IMR-90 (cell line): Measurements from ENCODE around the gene DOCK9. TPM values are rescaled to one million over a fixed set of nuclear protein-coding genes. Genes with fewer than 3 reads are reported as not detected.

Experiments used
- ATAC-seq: fragments of 200-7000 bp; cut with Tn5 transposase; 2 replicates; pipeline ENCODE4 v1.9.1; 2020; ENCODE audit warnings: low read depth, mild to moderate bottlenecking, moderate library complexity
- BruUV-seq: library from RNA; stranded (reverse); fragments of 400-500 nt; replicated peaks from 2 replicates; lab custom pipeline; 2021; lab: Mats Ljungman, UMichigan
- CTCF ChIA-PET: fragments of 300-600 bp; formaldehyde crosslinking; extraction: SDS; loops from one replicate; lab custom pipeline; 2021; ENCODE audit warnings: antibody characterized with exemption; lab: Yijun Ruan, JAX
- POLR2A ChIA-PET: fragments of 300-600 bp; sonication (Branson Sonifier 250); formaldehyde crosslinking; loops from one replicate; lab custom pipeline; 2022; ENCODE audit warnings: antibody characterized with exemption; ENCODE audit not compliant: unreplicated experiment; lab: Charles Lee
- DNase-seq: peaks from one replicate; pipeline ENCODE4 v3.0.0; 2013
- H2AFZ ChIP-seq: replicated peaks from 2 replicates; pipeline ENCODE3; 2013; ENCODE audit warnings: low read length, mild to moderate bottlenecking; ENCODE audit not compliant: poor library complexity
- H2AK5ac ChIP-seq: 2 replicates; pipeline ENCODE4 v1.6.1; 2013; ENCODE audit warnings: low read depth, low read length, inconsistent platforms
- H2AK9ac ChIP-seq: replicated peaks from 2 replicates; pipeline ENCODE3; 2013; ENCODE audit warnings: mild to moderate bottlenecking, low read depth, low read length, moderate library complexity; ENCODE audit not compliant: poor library complexity
- H2BK120ac ChIP-seq: 2 replicates; pipeline ENCODE4 v1.6.1; 2013; ENCODE audit warnings: low read depth, low read length, inconsistent platforms
- H2BK15ac ChIP-seq: 3 replicates; pipeline ENCODE4 v1.6.1; 2013; ENCODE audit warnings: low read depth, low read length, inconsistent platforms
- H2BK20ac ChIP-seq: 2 replicates; pipeline ENCODE4 v1.6.1; 2013; ENCODE audit warnings: low read depth, mild to moderate bottlenecking, inconsistent platforms, low read length, moderate library complexity
- H2BK5ac ChIP-seq: 2 replicates; pipeline ENCODE4 v1.6.1; 2013; ENCODE audit warnings: mild to moderate bottlenecking, low read depth, low read length, inconsistent platforms; ENCODE audit not compliant: poor library complexity, severe bottlenecking
- H3K14ac ChIP-seq: replicated peaks from 2 replicates; pipeline ENCODE4 v1.6.1; 2013; ENCODE audit warnings: low read depth, low read length, inconsistent platforms
- H3K18ac ChIP-seq: 2 replicates; pipeline ENCODE4 v1.6.1; 2013; ENCODE audit warnings: low read depth, low read length, control low read depth
- H3K23ac ChIP-seq: 2 replicates; pipeline ENCODE4 v1.6.1; 2013; ENCODE audit warnings: low read depth, low read length, inconsistent platforms
- H3K27ac ChIP-seq: 2 replicates; pipeline ENCODE4 v1.5.1; 2013; ENCODE audit warnings: mild to moderate bottlenecking, control low read depth, low read length; ENCODE audit not compliant: insufficient read depth
- H3K27me3 ChIP-seq: 2 replicates; pipeline ENCODE4 v1.6.1; 2013; ENCODE audit warnings: low read length; ENCODE audit not compliant: control insufficient read depth, insufficient read depth
- H3K36me3 ChIP-seq: 2 replicates; pipeline ENCODE4 v1.6.1; 2013; ENCODE audit warnings: low read length, mixed read lengths; ENCODE audit not compliant: control insufficient read depth, insufficient read depth
- H3K4ac ChIP-seq: 2 replicates; pipeline ENCODE4 v1.6.1; 2013; ENCODE audit warnings: low read depth, low read length, inconsistent platforms
- H3K4me1 ChIP-seq: 2 replicates; pipeline ENCODE4 v1.6.1; 2013; ENCODE audit warnings: low read length, mixed read lengths; ENCODE audit not compliant: control insufficient read depth, insufficient read depth
- H3K4me2 ChIP-seq: 2 replicates; pipeline ENCODE4 v1.6.1; 2013; ENCODE audit warnings: low read depth, mild to moderate bottlenecking, control low read depth, low read length, moderate library complexity
- H3K4me3 ChIP-seq: 2 replicates; pipeline ENCODE4 v1.5.1; 2013; ENCODE audit warnings: low read depth, mild to moderate bottlenecking, control low read depth, low read length, moderate library complexity; ENCODE audit not compliant: insufficient read depth
- H3K56ac ChIP-seq: 2 replicates; pipeline ENCODE4 v1.6.1; 2013; ENCODE audit warnings: low read length, inconsistent platforms; ENCODE audit not compliant: insufficient read depth; ENCODE audit errors: extremely low read depth
- H3K79me1 ChIP-seq, 2 experiments: 2 replicates each; pipeline ENCODE4 v1.6.1; 2013; ENCODE audit warnings: low read length in 2 of 2, inconsistent platforms in 1 of 2, low read depth in 1 of 2
- H3K9ac ChIP-seq: 2 replicates; pipeline ENCODE4 v1.6.1; 2013; ENCODE audit warnings: low read depth, low read length, control low read depth
- H3K9me1 ChIP-seq: 2 replicates; pipeline ENCODE4 v1.6.1; 2013; ENCODE audit warnings: low read length, inconsistent platforms; ENCODE audit not compliant: insufficient read depth
- H3K9me3 ChIP-seq: 2 replicates; pipeline ENCODE4 v1.6.1; 2013; ENCODE audit warnings: low read length; ENCODE audit not compliant: control insufficient read depth, insufficient read depth
- H4K20me1 ChIP-seq: 2 replicates; pipeline ENCODE4 v1.6.1; 2013; ENCODE audit warnings: low read length, inconsistent platforms; ENCODE audit not compliant: insufficient read depth
- H4K5ac ChIP-seq: 2 replicates; pipeline ENCODE4 v1.6.1; 2013; ENCODE audit warnings: mild to moderate bottlenecking, low read depth, low read length, control low read depth
- H4K8ac ChIP-seq, 2 experiments: 2 replicates each; pipeline ENCODE4 v1.6.1; 2013; ENCODE audit warnings: low read depth in 2 of 2, low read length in 2 of 2, control low read depth in 1 of 2, inconsistent platforms in 1 of 2
- H4K91ac ChIP-seq: 2 replicates; pipeline ENCODE4 v1.6.1; 2013; ENCODE audit warnings: low read depth, low read length, inconsistent platforms; ENCODE audit not compliant: insufficient read depth
- BHLHE40 ChIP-seq: fragments of 150-350 bp; IDR thresholded peaks from 2 replicates; pipeline ENCODE4 v1.6.1; 2016; ENCODE audit warnings: mild to moderate bottlenecking, low read depth, low read length
- CEBPB ChIP-seq: IDR thresholded peaks from 2 replicates; pipeline ENCODE4 v1.6.1; 2012; ENCODE audit warnings: low read depth, low read length, improper control_type of control experiment
- CHD1 ChIP-seq: IDR thresholded peaks from 2 replicates; pipeline ENCODE4 v1.6.1; 2012; ENCODE audit warnings: low read depth, low read length, improper control_type of control experiment
- CTCF ChIP-seq: conservative IDR thresholded peaks from 2 replicates; pipeline ENCODE4 v1.5.1; 2012; ENCODE audit warnings: mild to moderate bottlenecking, low read depth, low read length, improper control_type of control experiment
- ELK1 ChIP-seq: fragments of 150-350 bp; IDR thresholded peaks from 2 replicates; pipeline ENCODE4 v1.6.1; 2016; ENCODE audit warnings: low read depth, mild to moderate bottlenecking, low read length, moderate library complexity, borderline replicate concordance
- FOS ChIP-seq: fragments of 150-350 bp; IDR thresholded peaks from 2 replicates; pipeline ENCODE4 v1.6.1; 2016; ENCODE audit warnings: low read depth, low read length
- MAFK ChIP-seq: IDR thresholded peaks from 2 replicates; pipeline ENCODE4 v1.6.1; 2012; ENCODE audit warnings: low read depth, low read length, improper control_type of control experiment
- MAZ ChIP-seq: IDR thresholded peaks from 2 replicates; pipeline ENCODE4 v1.6.1; 2012; ENCODE audit warnings: low read depth, mild to moderate bottlenecking, low read length, improper control_type of control experiment, moderate library complexity, borderline replicate concordance
- MXI1 ChIP-seq: IDR thresholded peaks from 2 replicates; pipeline ENCODE4 v1.6.1; 2012; ENCODE audit warnings: low read depth, mild to moderate bottlenecking, low read length, moderate library complexity, borderline replicate concordance
- NFE2L2 ChIP-seq: fragments of 150-350 bp; IDR thresholded peaks from 2 replicates; pipeline ENCODE4 v1.6.1; 2016; ENCODE audit warnings: low read depth, mild to moderate bottlenecking, low read length
- POLR2A ChIP-seq: IDR thresholded peaks from 2 replicates; pipeline ENCODE4 v1.6.1; 2012; ENCODE audit warnings: mild to moderate bottlenecking, low read depth, low read length
- RAD21 ChIP-seq: IDR thresholded peaks from 2 replicates; pipeline ENCODE4 v1.6.1; 2012; ENCODE audit warnings: low read length, improper control_type of control experiment
- RCOR1 ChIP-seq: IDR thresholded peaks from 2 replicates; pipeline ENCODE4 v1.6.1; 2012; ENCODE audit warnings: mild to moderate bottlenecking, low read length, improper control_type of control experiment; ENCODE audit not compliant: insufficient replicate concordance
- RFX5 ChIP-seq: IDR thresholded peaks from 2 replicates; pipeline ENCODE4 v1.8.0; 2012; ENCODE audit warnings: low read depth, mild to moderate bottlenecking, low read length, moderate library complexity
- SMC3 ChIP-seq: fragments of 150-350 bp; IDR thresholded peaks from 2 replicates; pipeline ENCODE4 v1.6.1; 2016; ENCODE audit warnings: low read depth, mild to moderate bottlenecking, antibody characterized with exemption, low read length, moderate library complexity
- USF2 ChIP-seq: fragments of 150-350 bp; IDR thresholded peaks from 2 replicates; pipeline ENCODE4 v1.6.1; 2017; ENCODE audit warnings: mild to moderate bottlenecking, antibody characterized with exemption, low read length, low read depth
- WGBS, 2 experiments: methylation state at CpG; one replicate each; pipeline versions ENCODE4 v1.1.5 to v1.1.7; 2013; ENCODE audit warnings: missing lambda C conversion rate in 2 of 2; ENCODE audit not compliant: insufficient read length in 1 of 2; ENCODE audit errors: extremely low coverage in 2 of 2; 5-methylcytosine and 5-hydroxymethylcytosine counted together
- dilution Hi-C: fragments of 300-500 bp; cut with HindIII; formaldehyde crosslinking; loops from one replicate; pipeline ENCODE4 v1.14.3; 2018; ENCODE audit warnings: low sequenced_read_pairs; ENCODE audit not compliant: unreplicated experiment
- in situ Hi-C: fragments of 300-500 bp; cut with MboI; formaldehyde crosslinking; loops from 3 replicates; pipeline ENCODE4 v1.14.3; 2019; ENCODE audit warnings: low sequenced_read_pairs, inconsistent platforms, mixed read lengths
- intact Hi-C: fragments of 100-400 bp; cut with micrococcal nuclease; formaldehyde crosslinking; loops from 2 replicates; pipeline ENCODE4 v1.10.0; 2022
- polyA plus RNA-seq, 3 experiments: library from polyadenylated mRNA; depleted of rRNA; stranded (reverse); fragments of >200 nt; gene quantifications; 2 replicates each; pipeline ENCODE4 v1.2.3, GENCODE V29; 2012; ENCODE audit warnings: low replicate concordance in 1 of 3
- total RNA-seq: library from RNA; depleted of rRNA; stranded (reverse); fragments of >200 nt; gene quantifications from 2 replicates; pipeline ENCODE4 v1.2.3, GENCODE V29; 2012

The DOCK9 gene
- total and polyA plus RNA-seq, 2 of the 4 experiments (the other 2 are of a cell fraction), result 4.8 to 7.2 TPM

GRCh38 chr13:98846521-98846920 is 131.3 kb downstream of the DOCK9 start:
- Histone ChIP-seq H2BK120ac (no peak overlapping the region), H4K20me1 (no peaks in the 10 kb centered on the region), H3K4ac (no peak overlapping the region), H2AK5ac (no peak overlapping the region), H3K4me3 (no peak overlapping the region), H3K14ac (no peak overlapping the region), H2BK5ac (no peak overlapping the region), H2BK20ac (no peak overlapping the region), H3K36me3 (no peaks in the 10 kb centered on the region), H4K91ac (no peak overlapping the region), H3K27me3 (no peaks in the 10 kb centered on the region), H3K18ac (no peak overlapping the region), H3K9ac (no peak overlapping the region), H2AFZ (no peak overlapping the region), H3K4me2 (no peak overlapping the region), H3K23ac (no peak overlapping the region), H3K9me3 (no peaks in the 10 kb centered on the region), H3K79me1 (no peaks in the 10 kb centered on the region), H2AK9ac (no peak overlapping the region), H3K4me1 (no peaks in the 10 kb centered on the region), H4K5ac (no peak overlapping the region), H3K56ac (no peak overlapping the region), H2BK15ac (no peak overlapping the region), H4K8ac (no peak overlapping the region), H3K9me1 (0 out of 2 replicates have a peak, but pooled peaks cover 2% of the 10 kb centered on the region), H3K27ac (no peak overlapping the region)
- CTCF ChIA-PET, result no interaction called here
- no peak for TF ChIP-seq SMC3
- no peak for TF ChIP-seq CTCF
- TF ChIP-seq NFE2L2, result no peak
- no peak for TF ChIP-seq FOS
- no peak for TF ChIP-seq BHLHE40
- no peak for TF ChIP-seq ELK1
- no peak for TF ChIP-seq MXI1
- no peak for TF ChIP-seq RAD21
- no peak for TF ChIP-seq RCOR1
- TF ChIP-seq CEBPB, result no peak
- TF ChIP-seq POLR2A, result no peak
- TF ChIP-seq MAFK, result no peak
- TF ChIP-seq MAZ, result no peak
- TF ChIP-seq USF2, result no peak
- no peak for TF ChIP-seq RFX5
- TF ChIP-seq CHD1, result no peak
- ATAC-seq (no peak), DNase-seq (no peak)
- intact Hi-C loops, result loop anchor here (10.0 kb wide), 2 partner anchors 418 to 992 kb away; no protein-coding TSS in a partner anchor
- in situ Hi-C loops, result loop anchor here (25.0 kb wide), 2 partner anchors 709 to 984 kb away; partner anchors contain the start of gene FARP1
- BruUV-seq, result no TSS peak
- POLR2A ChIA-PET, result no interaction called here
- dilution Hi-C loops, result no loop called here
- 73% methylated on average over 2 of the region's 5 CpGs; no CpG with 5 or more reads in 1 of the 2 experiments for WGBS, 2 experiments
